ENCODE data around the gene SOCS1.

Gene SOCS1

GRCh38 chr16:11272484-11272883, 16.5 kb upstream of the SOCS1 start:
- no peak for DNase-seq
- no peak for TF ChIP-seq CTCF (IDR thresholded peaks at IDR 0.05; ENCODE audit: low read depth, low read length)
- no peaks in the 10 kb centered on the region for H3K4me1 ChIP-seq
- H3K27me3 ChIP-seq = no peaks in the 10 kb centered on the region
- no peaks in the 10 kb centered on the region for H3K9me3 ChIP-seq
- H3K4me3 ChIP-seq (ENCODE audit: low read depth, low read length) = no peak overlapping the region
- H3K36me3 ChIP-seq = no peaks in the 10 kb centered on the region

GRCh38 chr16:11271610-11272009, 15.6 kb upstream of the SOCS1 start:
- no peak for DNase-seq
- TF ChIP-seq CTCF (IDR thresholded peaks at IDR 0.05; ENCODE audit: low read depth, low read length) = no peak
- Histone ChIP-seq H3K9me3 (no peaks in the 10 kb centered on the region), H3K27me3 (no peaks in the 10 kb centered on the region), H3K36me3 (no peaks in the 10 kb centered on the region), H3K4me3 (ENCODE audit: low read depth, low read length) (no peak overlapping the region), H3K4me1 (no peaks in the 10 kb centered on the region)

- Histone ChIP-seq H3K4me3 (ENCODE audit: low read depth, low read length) (no peak overlapping the region), H3K27me3 (no peaks in the 10 kb centered on the region), H3K4me1 (no peaks in the 10 kb centered on the region), H3K9me3 (no peaks in the 10 kb centered on the region), H3K36me3 (no peaks in the 10 kb centered on the region)
- no peak for DNase-seq
- no peak for TF ChIP-seq CTCF (IDR thresholded peaks at IDR 0.05; ENCODE audit: low read depth, low read length)
These were observed 14.7 kb upstream of the SOCS1 start for GRCh38 chr16:11270602-11271162.

- no peaks in the 10 kb centered on the region for H3K9me3 ChIP-seq
- H3K4me3 ChIP-seq (ENCODE audit: low read depth, low read length) = no peak within 1 kb of the TSS
- no peaks in the 10 kb centered on the region for H3K36me3 ChIP-seq
- H3K27me3 ChIP-seq = no peaks in the 10 kb centered on the region
- no peaks in the 10 kb centered on the region for H3K4me1 ChIP-seq
- DNase-seq = no peak
- no peak for TF ChIP-seq CTCF (IDR thresholded peaks at IDR 0.05; ENCODE audit: low read depth, low read length)
These were observed 12.9 kb upstream of the SOCS1 start, which contains the start of gene TNP2 for GRCh38 chr16:11268921-11269375. TSS of gene TNP2 (minus strand) at chr16:11269325. CDS start at chr16:11269262, 63 bp downstream.

GRCh38 chr16:11265124-11265523, 9.1 kb upstream of the SOCS1 start:
- DNase-seq = no peak
- Histone ChIP-seq H3K36me3 (no peaks in the 10 kb centered on the region), H3K4me3 (ENCODE audit: low read depth, low read length) (no peak overlapping the region), H3K9me3 (no peaks in the 10 kb centered on the region), H3K4me1 (no peaks in the 10 kb centered on the region), H3K27me3 (no peaks in the 10 kb centered on the region)
- TF ChIP-seq CTCF (IDR thresholded peaks at IDR 0.05; ENCODE audit: low read depth, low read length) = no peak

GRCh38 chr16:11264155-11264832, 8.3 kb upstream of the SOCS1 start:
- Histone ChIP-seq H3K27me3 (no peaks in the 10 kb centered on the region), H3K4me1 (no peaks in the 10 kb centered on the region), H3K36me3 (no peaks in the 10 kb centered on the region), H3K9me3 (no peaks in the 10 kb centered on the region), H3K4me3 (ENCODE audit: low read depth, low read length) (no peak overlapping the region)
- DNase-seq = no peak
- TF ChIP-seq CTCF (IDR thresholded peaks at IDR 0.05; ENCODE audit: low read depth, low read length) = no peak

Data from BE2C (cell line).